RKO (cell line): Measurements from ENCODE around the gene KCNMA1.

ENCODE experiments used
- DNase-seq: peaks from one replicate; pipeline ENCODE4 v3.0.0-alpha.2; 2016; ENCODE audit warnings: low spot score

The KCNMA1 gene

DNA sequence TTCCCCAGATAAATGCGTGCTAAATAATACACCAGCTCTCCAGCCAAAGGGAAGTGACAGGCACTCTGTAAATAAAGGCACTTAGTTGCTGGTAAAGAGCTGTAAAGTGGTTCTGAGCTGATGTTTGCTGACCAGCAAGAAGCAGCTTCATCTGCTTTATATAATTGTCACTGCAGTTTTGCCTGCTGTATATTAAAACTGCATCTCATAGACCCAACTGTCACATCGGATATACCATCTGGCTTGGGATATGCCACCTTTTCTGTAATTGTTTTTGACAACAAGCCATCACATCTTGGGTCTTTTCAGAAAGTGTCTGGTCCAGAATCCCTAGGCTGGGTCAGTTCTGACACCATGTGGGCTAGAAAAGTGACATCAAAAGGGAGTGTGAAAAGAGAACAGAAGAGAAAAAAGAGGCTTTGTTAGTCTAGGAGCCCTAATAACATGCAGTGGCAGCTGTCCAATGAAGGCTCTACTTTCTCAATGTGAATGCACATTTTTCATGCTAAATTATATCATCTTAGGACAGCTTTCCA is 697.6 kb downstream of the KCNMA1 start:
- DNase-seq: no peak

DNA sequence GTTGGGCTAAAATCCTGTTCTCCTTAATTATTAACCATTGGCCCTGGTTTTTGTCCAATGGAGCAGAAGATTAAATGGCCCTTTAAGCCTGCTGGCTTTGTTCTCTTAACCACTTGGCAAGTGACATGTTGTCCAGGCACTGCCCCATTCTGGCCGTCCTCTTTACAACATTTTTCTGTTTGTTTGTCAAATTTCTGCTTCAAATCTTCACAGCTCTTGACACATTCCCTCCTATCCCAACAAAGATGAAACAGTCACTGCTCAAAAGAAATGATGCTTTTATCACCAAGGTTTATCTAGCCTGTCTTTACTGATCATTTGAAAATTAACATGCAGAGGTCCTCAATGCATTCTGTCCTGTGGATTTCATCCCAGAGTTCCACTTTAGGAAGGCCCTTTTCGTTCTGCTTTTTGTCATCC is 700.4 kb downstream of the KCNMA1 start:
- DNase-seq: no peak

DNA sequence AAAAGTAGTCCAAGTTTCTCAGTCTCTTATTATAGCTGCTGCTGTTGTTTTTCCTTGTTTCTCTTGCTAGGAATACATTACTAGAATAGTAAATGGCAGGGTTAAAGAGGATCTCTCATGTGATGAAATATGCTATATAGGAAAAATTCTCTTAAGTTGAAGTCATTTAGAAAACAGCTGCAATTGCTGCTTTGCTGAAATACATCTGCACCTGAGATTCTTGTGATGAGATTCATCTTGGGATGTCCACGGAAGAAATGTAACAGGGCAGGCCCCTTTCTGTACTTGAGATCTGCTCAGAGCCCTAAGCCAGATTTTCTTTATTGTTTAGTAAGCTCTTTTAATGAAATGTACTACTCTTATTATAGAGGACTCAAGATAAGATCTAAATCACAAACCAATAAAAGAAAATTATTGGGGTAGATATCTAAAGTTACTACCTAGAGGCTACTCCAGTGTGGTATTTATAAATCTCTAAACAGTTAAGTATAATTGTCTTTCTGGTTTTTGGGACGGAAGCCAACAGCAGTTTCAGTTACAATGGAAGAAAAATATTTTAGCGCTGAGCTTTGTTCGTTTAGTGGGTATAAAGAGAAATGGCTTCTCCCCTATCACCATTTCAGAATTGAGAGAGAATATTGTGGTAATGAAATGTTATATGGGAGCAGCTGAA is 701.5 kb downstream of the KCNMA1 start:
- no peak for DNase-seq

DNA sequence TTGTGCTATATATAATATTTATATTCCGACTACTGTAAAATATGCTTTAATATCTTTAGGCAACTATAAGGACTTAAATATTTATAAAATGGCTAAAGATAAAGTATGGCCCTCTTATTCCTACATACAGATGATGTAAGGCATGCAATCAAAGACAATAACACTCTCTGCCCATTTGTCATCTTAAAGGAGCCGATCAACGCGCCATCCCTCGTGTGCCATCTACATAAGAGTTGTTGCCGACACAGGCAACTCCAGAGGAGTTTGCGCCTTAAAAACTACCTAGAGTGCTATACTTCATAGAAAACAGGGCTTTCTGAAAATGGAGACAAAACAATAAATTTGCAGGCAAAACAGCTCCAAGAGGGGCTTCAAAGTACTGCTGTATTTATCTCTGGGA is 709.0 kb downstream of the KCNMA1 start:
- no peak for DNase-seq

DNA sequence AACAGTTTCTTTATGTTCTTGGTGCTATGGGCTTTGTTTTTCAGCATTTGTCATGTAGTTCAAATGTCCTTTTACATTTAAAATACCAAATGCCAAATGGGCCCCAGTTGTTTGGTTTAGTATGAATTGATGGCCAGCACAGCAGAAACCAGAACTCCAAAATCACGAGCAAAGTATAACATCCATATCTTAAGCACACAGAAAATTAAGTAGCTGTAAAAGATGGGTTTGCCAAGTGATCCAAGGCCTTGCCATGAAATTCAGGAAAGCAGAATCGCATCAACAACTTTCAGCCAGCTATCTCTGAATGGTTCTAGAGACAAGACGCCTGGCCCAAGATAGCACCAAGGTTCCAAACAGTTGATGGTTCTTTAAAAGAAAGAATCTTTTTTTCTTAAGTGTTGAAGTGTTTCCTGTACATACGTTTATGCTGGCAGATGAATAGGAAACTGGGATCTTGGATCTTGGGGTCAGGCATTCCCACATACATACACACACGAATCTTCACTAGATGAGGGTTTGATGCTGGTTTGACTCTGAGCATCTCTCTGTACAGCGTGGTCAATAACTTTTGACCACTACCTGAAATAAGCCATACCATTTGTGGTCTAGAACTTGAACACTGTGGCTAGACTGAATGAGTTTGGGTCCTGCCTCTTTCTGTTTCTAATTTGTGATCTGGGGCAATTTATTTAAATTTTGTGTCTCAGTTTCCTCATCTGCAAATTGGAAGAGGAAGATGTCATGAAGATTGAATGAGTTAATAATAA is 711.8 kb downstream of the KCNMA1 start:
- DNase-seq: no peak

DNA sequence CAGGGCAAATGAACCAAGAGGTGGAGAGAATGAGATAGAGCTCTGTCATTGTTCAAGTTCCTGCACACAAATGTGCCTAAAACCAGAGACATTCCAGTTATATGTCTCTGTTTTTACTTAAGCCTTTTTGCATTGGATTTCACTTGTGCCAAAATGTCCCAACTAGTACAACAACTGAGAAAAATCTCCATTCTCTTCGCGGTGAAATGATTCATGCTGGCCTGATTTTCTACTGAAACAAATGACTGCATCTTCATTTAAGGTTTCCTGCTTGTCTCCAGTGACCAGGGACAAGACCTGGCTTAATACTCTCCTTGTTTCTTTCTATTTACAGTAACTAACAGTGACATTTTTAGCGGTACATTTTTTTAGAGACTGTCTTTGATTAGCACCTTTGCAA is 714.9 kb downstream of the KCNMA1 start:
- DNase-seq: no peak

DNA sequence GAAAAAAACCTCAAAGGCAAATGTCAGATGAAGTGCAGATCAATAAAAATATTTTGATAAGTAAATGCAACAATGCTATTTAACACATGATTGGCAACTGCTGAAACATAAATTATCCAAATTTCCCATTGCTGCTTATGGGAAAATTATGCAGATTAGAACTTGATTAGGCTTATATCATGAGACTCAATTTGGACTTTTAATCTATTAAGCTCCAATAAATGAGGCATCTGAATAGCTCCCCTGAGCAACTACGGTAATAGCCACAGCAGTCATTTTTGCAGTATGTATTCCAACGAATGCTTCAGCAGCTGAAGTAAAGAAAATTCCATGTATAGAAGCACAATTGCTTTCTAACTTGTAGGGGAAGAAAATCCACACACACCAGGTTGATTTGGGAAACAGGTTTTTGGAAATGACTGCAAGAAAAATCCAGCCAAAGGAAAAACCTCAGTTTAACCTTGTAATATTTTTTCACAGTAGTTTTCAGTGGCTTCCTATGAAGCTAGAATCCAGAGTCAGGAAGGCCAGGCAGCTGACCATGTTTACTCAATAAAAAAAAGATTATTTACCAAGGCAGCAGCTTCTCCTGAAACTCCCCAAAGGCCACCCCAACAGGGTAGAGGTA is 716.1 kb downstream of the KCNMA1 start:
- DNase-seq: no peak

DNA sequence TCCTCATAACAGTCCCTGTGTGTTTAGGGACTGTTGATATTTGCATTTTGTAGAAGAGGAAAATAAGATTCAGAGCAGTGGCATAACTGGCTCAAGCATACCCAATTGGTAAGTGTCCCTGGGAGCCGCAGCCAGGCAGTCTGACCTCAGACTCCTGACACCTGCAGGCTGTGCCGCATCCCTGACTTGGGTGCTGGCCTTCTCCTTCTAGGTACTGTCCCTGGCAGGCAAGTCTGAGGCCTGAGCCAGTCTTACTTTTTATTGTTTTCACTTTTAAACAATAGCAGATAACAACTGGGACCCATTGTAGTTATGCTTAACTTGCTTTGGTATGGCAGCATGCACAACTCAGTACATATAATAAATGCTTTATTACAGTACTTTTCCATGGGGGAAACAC is 717.0 kb downstream of the KCNMA1 start:
- no peak for DNase-seq

DNA sequence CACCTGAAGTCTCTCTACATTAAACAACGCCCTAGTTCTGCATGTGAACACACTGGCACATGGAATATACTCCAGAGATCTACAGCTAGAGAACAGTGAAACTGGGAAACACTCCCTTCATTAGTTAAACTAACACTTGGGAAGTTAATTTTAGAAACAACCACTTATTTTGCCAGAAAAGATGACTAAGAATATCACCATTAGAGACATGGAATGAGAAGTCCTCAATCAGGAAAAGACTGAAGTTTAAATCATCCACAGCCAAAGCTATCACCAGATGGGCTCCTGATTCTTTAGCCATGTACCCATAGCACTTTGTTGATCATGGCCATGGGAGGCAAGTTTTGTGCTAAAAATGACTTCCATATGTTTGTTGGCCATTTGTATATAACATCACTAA is 719.5 kb downstream of the KCNMA1 start:
- DNase-seq: no peak

DNA sequence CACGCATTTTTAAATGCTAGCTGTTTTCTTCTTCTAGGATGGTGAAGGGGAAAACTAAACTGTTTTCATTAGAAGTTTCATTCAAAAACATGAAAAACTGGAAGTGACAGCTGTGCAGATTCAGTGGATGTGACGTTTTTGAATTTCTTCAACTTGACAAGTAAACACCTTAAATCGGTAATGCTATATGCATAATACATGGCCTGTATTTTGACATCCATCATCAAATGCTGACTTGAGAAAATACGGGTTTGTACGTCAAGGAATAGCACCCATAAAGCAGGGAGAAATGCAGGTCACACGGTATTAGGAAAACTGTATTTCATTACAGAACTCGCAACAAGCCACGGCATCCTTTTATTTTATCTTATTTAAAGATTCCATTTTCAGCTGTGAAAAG is 720.5 kb downstream of the KCNMA1 start:
- DNase-seq: no peak

DNA sequence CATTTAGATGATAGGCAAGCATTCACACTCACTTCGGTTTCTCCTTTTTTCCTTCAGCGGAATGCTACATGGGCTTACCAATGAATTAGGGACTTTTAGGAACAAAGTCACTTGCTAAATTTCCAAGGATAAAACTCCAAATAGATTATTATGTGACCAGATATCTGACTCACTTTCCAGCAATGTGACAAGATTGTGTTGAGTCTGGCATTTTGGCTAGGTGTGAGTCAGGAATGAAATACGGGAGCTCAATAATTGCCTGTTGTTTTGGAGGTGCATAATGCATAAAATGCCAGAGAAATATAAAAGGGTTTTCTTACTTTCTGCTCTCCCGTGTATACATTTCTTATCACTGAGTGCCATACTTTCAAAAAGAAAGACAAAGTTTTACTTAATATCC is 721.1 kb downstream of the KCNMA1 start:
- no peak for DNase-seq

DNA sequence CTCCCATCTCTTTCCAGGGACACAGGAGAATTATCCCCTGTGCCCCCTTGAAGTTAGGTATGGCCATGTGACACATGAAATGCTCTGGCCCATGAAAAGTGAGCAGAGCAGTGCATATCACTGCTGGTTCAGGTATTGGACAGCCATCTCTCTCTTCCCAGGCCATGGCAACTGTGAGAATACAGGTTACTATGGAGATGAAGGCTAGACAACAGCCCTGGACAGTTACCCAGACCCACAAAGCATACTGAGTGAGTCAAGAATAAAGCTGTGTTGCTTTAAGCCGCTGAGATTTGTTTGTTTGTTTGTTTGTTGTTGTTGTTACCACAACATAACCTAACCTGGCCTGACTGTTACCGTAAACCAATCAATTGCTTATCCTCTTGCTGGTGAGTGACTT is 722.3 kb downstream of the KCNMA1 start:
- no peak for DNase-seq

DNA sequence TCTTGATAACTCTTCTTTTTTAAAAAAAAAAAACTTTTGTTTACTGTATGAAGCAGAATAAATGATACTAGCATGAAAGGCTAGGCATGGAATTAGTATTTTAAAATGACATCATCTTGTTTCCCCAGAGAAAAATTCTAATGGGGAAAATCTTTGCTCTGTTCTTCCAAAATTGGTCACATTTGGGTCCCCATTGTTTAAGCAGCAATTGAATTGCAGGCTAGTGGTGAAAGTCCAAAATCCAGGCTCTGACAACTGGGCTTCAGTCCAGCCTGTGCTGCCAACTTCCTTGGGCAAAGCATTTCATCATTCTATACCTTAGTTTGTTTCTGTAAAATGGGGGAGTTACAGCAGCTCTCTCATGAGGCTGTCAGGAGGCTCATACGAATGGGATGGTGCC is 726.4 kb downstream of the KCNMA1 start:
- DNase-seq: no peak

DNA sequence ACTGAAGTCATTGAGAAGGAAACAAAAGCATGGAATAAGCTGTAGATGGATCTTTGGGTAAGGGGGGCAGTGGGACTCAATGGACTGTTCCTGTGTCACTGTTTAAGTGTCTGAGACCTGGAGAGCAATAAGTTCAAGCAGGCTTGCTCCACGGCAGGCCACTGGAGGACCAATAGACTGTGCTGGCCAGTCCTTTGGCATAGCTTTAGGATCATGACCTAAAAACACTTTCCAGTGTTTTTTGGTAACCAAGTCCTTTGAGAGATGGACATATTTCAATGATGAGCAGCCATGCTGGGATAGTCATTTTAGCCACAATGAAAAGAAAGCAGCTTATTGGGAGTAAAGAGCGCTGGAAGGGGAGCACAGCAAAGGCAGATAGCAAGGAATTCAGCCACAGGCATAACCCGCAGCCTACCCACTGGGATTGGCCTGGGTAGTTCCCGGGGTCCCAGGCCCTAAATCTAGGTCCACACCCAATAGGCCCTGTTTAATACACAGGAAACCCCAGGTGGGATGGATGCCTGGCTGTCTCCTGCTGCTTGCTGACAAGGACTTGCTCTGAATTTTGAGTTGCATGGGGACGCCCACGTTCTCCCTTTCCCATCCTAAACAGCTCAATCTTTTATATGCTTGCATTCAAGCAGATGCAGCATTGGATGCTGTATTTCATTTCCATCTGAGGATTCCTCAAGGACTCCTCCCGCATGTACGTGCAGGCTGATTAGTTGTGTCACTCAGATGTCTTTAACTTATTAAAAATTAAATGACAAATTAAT is 727.2 kb downstream of the KCNMA1 start:
- no peak for DNase-seq

DNA sequence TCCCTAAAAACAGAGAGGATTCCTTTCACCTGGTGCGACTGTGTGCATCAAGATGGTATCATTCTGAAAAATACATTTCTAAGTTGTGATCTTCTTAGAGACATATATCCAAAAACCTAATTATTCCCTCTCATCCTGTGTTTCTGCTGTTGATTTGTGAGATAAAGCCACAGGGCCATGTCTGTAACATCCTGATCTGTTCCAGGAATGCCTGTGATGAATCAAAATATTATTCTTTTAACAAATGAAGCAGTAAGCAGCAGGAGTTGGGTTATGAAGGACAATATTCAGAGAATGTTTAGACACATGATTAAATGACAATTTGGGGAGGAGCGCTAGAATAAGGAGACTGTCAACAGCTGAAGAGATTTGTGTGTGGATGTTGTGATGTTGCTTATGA is 731.4 kb downstream of the KCNMA1 start:
- no peak for DNase-seq

DNA sequence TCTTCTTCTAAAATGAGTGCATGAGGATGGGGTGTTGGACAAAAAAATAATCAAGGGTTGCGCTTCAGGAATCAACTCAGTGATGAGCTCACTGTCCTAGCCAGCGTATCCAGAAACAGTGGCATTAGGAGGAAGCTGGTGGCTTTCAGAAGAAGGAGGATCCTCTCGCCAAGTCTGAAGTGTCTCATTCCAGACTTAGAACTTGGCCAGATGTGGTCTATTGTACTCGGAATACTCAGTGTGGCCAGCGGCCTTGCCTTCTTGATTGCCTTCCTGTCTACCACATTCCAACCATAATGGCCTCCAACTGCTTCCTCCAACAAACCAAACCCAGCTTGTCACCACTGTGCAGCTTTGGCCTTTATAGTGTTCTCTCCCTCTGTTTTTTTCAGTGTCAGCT is 732.4 kb downstream of the KCNMA1 start:
- DNase-seq: no peak

DNA sequence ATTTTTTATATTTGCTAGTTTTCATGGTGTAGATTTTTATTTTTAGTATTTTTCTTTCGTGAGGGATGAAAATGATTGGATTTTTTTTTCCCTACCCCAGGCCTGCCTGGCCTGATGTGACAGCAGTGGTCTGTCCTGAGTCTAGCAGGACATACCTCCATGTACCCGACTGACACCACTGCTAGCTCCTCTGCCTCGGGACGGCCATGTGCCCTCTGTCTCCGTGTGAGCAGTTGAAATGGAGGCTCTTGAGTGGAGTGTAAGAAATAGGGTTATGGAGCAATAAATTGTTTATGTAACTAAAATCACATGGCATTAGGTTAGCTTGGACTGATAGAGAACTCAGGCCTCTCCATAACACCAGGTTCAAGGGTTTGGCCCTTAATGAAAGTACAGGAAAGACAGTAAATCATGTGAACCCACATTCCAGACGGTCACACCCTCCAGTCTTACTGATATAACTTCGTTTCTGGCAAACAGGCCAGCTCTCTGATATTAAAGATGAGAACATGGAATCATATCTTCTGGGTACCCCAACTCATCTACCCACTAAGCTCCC is 734.1 kb downstream of the KCNMA1 start:
- DNase-seq: no peak

DNA sequence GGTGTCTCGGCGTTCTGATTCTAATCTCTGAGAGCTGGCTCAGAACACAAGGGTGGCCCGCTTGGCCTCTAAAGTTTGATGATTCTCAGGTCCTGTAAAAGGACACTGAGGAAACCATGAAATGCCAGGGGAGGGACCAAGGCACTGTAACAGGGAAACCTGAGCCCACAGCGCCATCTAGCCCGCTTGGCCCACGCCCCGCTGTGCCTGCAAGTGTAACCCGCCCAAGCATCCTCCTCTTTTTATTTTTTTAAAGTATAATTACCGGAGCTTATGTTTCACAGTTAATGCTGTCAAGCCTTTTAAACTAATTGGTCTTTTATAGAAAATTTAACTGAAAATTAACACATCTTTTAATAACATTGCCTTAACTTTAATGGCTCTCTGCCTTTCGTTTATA is 734.7 kb downstream of the KCNMA1 start:
- peak; percentile 35 for DNase-seq

DNA sequence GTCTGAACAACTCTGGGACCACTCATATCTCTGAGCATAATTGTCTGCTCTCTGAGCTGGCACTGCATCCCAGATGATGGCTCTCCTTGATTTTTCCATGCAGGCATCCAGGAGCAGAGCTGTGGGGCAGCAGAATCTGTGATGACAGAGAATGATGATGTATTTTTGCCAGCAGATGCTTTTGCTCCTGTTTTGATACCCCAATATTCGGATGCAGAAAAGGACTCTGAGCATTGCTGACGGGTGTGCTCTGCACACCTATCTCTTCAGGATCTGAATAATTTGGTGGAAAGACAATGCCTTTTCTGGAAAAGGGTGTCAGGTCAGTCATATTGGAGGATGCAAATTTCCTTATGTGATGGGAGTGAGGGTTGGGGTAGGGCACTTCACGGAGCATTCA is 735.9 kb downstream of the KCNMA1 start:
- DNase-seq: no peak

DNA sequence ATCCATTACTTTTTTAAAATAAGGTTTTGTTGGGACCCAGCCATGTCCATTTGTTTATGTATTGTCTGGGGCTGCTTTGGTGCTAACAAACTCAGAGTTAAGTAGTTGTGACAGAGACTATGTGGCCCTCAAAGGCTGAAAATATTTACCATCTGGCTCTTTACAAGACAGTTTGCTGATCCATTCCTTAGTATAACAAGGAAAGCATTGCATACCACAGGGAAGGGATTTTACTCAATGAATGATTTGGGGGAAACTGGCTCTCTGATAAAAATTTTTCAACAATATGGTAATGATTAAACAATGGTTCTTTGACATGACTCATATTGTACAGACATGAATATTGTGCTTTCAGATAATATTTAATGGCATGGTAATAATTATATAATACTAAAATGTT is 738.1 kb downstream of the KCNMA1 start:
- DNase-seq: no peak

DNA sequence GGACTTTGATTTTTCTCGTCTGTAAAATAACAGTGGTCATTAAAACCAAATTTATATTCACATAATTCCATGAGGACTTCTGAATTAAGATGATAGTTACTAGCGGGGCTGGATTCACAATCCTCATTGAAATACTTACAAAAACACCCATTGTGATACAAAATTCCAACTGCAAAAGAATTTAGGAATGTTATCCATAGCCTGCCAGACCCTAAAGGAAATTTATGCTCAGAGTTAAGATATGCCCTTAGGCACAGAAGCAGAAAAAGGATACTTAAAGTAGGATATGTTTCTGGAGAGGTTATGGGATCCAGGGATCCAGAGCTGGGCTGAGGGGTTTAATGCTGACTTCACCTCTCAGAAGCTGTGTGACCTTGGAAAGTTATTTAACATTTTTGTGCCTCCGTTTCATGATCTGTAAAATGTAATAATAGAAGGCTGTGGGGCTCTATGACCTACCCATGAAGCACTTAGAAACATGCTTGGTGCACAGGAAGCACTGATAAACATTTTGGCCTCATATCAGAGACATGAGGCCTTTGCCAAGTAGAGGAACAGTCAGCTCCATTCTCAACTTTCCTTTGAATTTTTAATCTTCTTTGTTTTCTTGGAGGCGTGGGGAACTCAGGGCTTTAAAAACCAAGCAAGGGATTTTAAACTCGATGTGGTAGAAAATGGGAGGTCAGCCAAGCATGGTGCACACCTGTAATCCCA is 744.7 kb downstream of the KCNMA1 start:
- DNase-seq: no peak
